HG02759 (cell line): Measurements from ENCODE around the gene PPP2R3B.
"Not testable (repeated sequence)": the region's sequence is repeated elsewhere in the genome, so short reads cannot be mapped to it uniquely, and the experiment has no call there.

ENCODE experiments used
- ATAC-seq: cut with Tn5 transposase; IDR thresholded peaks from one replicate; pipeline ENCODE4 v1.9.1; 2021; ENCODE audit warnings: mild to moderate bottlenecking, moderate library complexity; ENCODE audit not compliant: unreplicated experiment

Gene PPP2R3B

DNA sequence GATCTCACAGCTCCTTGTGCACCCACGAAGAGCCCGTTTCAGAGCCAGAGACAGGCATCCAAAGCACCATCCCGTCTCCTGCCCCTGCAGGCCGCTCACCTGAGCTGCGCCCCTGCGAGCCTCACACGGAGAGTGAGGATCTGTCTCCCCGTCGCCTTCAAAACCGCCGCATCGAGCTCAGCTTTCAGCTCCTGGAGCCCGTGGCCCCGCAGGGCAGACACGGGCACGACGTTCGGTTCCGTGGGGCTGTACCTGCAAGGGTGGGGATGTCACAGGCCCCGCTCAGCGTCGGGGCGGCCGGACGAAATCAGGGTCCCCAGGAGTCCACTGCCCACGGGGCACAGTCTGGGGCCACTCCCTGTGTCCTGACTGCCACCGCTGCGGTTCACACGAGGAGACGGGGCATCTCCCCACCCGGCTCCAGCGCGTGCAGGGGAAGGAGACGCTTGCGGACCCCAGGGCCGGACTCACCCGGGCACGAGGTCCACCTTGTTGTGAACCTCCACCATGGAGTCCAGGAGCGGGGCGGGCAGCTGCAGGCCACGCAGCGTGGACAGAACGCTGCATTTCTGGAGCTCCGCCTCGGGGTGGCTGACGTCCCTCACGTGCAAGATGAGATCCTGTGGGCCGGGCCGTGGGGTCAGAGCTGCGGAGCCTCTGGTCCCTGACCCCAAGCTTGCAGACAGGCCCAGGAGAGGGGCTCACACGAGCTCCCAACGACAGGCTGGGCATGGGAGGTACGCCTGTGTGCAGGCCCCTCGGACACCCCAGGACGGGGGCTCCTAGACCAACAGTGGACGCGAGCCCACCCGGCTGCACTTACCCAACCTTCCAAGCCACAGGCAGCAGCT is 79.2 kb downstream of the PPP2R3B start:
- no peak for ATAC-seq

DNA sequence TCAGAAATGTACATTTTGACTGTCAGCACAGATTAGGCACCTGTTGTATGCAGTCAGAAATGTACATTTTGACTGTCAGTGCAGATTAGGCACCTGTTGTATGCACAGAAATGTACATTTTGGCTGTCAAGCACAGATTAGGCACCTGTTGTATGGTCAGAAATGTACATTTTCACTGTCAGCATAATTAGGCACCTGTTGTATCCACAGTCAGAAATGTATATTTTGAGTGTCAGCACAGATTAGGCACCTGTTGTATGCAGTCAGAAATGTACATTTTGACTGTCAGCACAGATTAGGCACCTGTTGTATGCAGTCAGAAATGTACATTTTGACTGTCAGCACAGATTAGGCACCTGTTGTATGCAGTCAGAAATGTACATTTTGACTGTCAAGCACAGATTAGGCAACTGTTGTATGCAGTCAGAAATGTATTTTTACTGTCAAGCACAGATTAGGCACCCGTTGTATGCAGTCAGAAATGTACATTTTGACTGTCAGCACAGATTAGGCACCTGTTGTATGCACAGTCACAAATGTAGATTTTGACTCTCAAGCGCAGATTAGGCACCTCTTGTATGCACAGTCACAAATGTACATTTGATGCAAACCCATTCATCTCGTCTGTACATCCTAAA is 80.0 kb downstream of the PPP2R3B start:
- not testable (repeated sequence) for ATAC-seq

DNA sequence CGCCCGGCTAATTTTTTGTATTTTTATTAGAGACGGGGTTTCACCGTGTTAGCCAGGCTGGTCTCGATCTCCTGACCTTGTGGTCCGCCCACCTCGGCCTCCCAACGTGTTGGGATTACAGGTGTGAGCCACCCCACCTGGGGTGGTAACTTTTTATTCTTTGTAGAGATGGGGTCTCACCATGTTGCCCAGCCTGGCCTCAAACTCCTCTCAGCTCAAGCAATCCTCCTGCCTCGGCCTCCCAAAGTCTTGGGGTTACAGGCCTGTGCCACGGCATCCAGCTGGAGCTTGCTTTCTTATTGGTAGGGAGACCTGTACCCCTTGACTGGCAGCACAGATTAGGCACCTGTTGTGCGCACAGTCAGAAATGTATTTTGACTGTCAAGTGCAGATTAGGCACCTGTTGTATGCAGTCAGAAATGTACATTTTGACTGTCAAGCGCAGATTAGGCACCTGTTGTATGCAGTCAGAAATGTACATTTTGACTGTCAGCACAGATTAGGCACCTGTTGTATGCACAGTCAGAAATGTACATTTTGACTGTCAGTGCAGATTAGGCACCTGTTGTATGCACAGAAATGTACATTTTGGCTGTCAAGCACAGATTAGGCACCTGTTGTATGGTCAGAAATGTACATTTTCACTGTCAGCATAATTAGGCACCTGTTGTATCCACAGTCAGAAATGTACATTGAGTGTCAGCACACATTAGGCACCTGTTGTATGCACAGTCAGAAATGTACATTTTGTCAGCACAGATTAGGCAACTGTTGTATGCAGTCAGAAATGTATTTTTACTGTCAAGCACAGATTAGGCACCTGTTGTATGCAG is 80.7 kb downstream of the PPP2R3B start:
- not testable (repeated sequence) for ATAC-seq

DNA sequence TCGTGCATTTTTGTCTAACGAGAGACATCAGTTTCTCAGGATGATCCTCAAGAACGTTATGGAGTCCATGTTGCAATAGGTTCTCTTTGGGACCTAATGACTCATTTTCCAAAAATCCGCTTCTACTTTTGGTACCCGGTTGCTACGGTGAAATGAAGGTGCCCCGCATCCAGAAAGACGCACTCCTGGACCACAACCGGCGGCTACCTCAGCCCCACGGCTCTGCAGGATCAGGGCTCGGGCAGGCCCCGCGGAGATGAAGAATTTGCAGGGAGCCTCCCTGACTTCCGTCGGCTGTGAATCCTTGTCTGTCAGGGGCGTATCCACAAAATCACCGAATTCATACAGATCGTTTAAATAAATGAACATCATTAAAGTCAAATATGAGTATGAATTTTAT is 83.7 kb downstream of the PPP2R3B start:
- ATAC-seq: no peak

DNA sequence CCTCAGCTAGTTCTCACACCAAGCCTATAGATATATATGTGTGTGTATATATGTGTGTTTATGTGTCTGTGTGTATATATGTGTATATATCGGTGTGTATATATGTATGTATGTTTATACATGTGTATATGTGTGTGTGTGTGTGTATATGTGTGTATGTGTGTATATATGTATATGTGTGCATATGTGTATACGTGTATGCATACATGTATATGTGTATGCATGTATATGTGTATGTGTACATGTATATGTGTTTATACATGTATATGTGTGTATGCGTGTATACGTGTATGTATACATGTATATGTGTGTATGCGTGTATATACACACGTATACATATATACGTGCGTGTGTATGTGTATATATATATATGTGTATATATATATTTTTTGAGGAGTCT is 86.4 kb downstream of the PPP2R3B start:
- ATAC-seq: no peak

DNA sequence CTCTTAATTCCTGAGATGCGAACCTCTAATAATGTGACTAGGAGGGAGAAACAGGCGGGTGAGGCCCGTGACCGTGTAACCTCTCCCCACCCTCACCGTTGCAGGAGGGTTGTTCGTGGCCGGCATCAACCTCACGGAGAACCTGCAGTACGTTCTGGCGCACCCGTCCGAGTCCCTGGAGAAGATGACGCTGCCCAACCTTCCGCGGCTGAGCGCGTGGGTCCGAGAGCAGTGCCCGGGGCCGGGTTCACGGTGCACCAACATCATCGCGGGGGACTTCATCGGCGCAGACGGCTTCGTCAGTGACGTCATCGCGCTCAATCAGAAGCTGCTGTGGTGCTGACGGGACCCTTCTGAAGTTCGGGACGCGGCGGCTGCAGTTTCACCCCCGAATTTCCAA is 87.7 kb downstream of the PPP2R3B start:
- ATAC-seq: no peak

DNA sequence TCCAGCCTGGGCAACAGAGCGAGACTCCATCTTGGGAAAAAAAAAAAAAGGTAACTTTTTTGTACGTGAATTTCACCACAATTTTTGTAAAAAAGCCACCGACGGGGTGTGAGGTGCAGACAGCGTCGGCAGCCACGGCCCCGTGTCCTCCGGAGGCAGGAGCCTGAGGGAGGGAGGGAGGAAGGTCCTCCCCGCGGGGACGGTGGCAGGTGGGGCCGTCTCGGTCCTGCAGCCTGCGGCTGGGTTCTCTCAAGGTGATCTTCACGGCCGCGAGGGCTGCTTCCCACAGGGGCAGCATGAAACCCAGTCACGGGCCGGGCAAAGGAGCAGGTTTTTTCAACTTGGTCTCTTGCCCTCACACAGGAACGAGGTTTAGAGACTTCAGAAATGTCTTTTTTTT is 91.6 kb downstream of the PPP2R3B start:
- ATAC-seq: no peak

DNA sequence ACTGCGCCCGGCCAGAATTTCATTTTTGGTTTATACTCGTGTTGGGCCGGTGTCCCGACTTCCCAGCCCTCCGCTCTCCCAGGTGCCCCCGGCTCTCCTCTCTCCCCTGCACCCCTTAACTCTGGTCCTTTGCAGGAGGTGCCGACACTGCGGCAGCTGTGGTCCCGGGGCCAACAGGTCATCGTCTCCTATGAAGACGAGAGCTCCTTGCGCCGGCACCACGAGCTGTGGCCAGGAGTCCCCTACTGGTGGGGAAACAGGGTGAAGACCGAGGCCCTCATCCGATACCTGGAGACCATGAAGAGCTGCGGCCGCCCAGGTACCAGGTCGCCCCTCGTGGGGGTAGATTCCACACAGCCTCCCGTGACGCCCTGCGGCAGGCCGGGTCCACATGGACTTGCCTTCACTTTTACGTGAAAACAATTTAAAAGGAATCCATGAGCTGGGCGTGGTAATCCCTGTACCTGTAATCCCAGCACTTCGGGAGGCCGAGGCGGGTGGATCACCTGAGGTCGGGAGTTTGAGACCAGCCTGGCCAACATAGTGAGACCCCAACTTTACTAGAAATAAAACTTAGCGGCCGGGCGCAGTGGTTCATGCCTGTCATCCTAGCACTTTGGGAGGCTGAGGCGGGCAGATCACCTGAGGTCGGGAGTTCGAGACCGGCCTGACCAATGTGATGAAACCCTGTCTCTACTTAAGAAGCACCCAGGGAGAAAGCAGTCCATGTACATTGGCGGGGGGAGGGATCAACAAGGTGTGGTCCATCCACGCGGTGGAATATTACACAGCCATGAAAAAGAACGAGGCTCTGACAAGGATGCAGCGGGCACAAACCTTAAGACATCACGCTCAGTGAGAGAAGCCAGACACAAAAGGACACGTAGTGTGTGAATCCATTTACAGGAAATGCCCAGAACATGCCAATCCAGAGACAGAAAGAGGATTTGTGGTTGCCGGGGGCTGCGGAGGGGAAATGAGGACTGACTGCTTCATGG is 93.5 kb downstream of the PPP2R3B start:
- ATAC-seq: no peak

DNA sequence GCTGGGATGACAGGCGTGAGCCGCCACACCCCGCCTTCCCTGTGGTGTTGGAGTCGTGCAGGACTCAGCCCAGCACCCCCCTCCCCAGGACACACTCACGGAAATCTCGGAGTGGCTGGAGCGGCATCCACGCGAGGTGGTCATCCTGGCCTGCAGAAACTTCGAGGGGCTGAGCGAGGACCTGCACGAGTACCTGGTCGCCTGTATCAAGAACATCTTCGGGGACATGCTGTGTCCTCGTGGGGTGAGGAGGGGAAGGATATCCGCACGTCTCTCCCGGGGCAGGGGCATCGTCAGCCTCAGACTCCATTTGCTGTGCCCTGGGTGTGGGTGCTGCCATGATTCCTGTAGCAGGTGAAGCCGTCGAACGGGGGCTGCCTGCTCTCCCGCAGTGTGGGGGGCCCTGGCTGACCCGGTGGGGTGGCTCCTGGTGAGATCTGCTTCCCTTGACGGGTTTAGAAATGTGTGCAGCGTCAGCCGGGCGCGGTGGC is 95.3 kb downstream of the PPP2R3B start:
- no peak for ATAC-seq

DNA sequence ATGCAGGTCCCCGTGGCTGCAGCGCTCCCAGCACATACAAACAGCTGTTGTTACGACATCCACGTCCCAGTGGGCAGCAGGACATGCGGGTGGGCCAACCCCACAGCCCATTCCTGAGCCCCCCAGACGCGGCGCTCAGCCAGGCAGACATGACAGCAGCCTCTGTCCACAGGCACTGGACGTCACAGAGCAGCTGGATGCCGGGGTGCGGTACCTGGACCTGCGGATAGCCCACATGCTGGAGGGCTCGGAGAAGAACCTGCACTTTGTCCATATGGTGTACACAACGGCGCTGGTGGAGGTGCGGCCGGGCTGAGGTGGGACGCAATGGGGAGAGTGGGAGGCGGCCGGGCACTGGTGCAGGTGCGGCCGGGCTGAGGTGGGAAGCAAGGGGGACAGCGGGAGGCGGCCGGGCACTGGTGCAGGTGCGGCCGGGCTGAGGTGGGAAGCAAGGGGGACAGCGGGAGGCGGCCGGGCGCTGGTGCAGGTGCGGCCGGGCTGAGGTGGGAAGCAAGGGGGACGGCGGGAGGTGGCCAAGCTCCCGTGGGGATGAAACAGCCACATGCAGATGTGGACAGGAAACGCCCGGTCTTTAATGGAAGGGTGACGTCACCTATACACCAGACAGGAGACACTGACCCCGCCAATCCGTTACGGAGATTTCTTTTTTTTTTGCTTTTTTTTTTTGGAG is 96.1 kb downstream of the PPP2R3B start:
- ATAC-seq: no peak

DNA sequence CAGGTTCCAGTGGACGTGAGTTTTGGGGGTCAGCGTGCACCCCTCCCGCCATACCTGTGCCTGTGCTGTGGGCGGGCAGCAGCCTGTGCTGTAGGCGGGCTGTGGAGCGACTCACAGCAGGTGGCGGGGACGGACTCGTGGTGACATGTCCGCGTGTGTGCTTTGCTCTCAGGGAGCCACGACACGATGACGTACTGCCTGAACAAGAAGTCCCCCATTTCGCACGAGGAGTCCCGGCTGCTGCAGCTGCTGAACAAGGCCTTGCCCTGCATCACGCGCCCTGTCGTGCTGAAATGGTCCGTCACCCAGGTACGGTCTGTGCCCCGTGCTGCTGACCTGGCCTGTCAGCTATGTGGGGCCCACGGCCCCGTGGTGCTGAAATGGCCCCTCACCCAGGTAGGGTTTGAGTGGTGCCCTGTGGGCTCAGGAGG is 98.1 kb downstream of the PPP2R3B start:
- no peak for ATAC-seq

DNA sequence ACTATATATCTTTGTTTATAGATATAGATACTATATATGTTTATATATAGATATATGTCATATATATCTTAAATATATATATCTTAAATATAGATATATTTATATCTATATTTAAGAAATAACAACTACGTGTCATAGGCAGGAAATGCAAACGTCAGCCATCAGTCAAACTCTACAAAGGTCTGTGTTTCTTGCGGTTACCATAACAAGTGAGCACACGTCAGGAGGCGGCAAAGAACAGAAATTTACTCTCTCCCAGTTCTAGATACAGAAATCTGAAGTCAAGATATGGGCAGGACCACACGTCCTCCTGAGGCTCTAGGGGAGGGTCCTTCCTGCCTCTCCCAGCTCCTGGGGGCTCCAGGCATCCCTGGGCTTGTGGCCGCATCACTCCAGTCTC is 99.0 kb downstream of the PPP2R3B start:
- no peak for ATAC-seq

DNA sequence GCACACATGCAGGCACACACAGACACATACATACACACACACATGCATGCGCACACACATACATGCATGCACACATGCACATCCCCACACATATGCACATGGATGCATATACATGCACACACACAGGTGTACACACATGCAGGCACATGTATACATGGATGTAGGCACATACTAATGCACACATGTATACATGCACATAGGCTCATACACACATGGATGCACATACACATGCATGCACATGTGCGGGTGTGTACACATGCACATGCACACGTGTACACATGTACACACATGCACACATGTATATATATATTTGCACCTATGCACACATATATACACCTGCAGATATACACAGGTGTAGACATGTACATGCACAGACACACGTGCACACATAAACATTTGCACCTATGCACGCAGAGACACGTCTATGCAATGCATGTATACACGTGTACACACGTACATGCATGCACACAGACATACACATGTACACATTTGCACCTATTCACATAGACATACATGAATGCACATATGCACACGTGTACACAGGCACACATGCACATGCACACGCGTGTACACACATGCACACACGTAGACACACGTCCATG is 101.5 kb downstream of the PPP2R3B start:
- ATAC-seq: no peak
